T47D (cell line): Measurements from ENCODE around the gene GGCT.

Experiments
- DNase-seq, 2 experiments: peaks; one replicate each; pipeline versions ENCODE4 v3.0.0 to v3.0.0-alpha.2; 2011 to 2012; ENCODE audit warnings: low read depth in 1 of 2, low spot score in 1 of 2
- JUND ChIP-seq: IDR thresholded peaks from 2 replicates; pipeline ENCODE4 v1.6.1; 2012; ENCODE audit warnings: low read depth
- in situ Hi-C: cut with HindIII; loops from 2 replicates; pipeline ENCODE4 v1.10.0; 2016; ENCODE audit warnings: low sequenced_read_pairs, low pct_unique_long_range_greater_than_20kb

Gene GGCT

DNA sequence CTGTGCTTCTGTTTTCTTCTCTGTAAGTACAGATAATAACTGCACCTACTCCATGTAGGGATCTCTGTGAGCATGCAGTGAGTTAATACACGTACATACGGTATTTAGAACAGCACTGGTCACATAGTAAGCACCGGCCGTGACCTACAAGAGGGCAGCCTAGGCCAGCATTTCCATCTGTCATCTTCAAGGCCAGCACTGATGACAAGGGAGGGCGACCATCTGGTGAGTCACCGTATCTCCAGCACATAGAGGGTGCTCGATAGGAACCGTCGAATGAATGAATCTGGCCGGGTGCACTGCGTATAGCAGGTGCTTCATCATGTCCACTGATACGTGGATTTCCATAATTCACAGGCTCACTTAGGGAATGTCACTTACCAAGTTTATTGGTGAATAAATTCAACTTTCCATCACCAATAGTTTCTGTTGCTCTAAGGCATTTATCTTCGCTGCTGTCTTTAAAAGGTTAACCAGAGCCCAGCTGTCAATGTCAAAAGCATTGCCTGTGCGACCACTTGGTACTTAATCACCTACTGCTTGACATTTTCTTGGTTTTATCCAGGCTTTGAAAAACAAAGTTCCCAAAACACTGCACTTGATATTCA, 34.4 kb downstream of the GGCT start:
- DNase-seq: no peak
- in situ Hi-C loops: no loop called here

DNA sequence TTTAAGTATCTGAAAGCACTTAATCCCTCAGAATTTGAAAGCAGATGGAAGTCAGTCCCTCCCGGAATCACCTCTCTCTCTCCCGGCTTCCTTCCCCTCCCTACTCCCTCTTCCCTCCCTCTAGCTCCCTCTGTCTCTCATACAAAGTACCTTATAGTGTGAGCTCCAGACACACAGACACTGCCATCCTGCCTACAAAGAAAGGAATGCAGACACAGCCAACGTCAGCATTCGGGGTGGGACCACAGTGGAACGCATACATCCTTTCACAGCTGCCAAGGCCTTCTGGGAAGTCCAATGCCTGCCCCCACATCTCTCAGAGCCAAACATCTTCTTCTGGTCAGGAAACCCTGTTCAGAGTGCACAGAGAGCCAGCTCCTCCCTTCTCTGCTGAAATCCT, 35.3 kb downstream of the GGCT start:
- no peak for TF ChIP-seq JUND
- DNase-seq: peak; percentile 38 to 93

More for the DNA sequence above, 34.4 kb downstream of the GGCT start:
- no peak for TF ChIP-seq JUND

DNA sequence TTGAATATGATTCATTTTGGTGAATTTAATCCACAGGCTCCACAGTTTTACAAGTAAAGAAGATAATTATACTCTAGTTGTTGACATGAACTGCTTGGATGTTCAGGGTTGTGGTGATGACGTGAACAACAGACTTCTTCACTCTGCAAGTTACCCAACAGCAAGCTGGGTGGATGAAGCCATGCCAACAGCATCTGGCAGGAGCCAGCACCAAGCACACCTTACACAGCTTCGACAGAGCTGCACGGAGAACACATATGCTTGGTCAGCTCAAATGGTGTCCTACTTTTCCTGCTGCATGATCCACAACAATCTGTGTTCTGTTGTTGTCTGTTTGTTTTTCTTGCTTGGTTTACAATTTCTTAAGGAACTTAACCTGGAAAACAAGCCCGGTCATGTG, 35.8 kb downstream of the GGCT start:
- DNase-seq: no peak
- in situ Hi-C loops: no loop called here
- TF ChIP-seq JUND: no peak

More for the DNA sequence above, 35.3 kb downstream of the GGCT start:
- in situ Hi-C loops: no loop called here

DNA sequence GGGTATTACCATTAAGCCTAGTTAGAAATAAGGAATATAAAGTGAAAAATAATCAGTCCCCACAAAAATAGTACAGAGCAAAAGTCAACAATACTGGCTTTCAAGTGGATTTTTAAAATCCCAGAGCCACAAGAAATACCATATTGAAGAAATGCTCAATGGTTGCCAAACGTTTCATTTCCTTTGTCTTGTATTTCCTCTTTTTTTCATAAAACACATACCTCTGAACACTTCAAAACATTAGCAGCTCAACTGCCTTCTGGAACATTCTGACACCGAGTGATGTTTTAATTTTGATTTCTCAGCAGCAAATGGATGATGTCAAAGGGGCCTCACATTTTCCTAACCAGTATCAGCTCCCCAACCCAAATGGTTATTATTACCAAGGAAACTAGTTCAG, 36.6 kb downstream of the GGCT start:
- in situ Hi-C loops: no loop called here
- DNase-seq: no peak
- no peak for TF ChIP-seq JUND

DNA sequence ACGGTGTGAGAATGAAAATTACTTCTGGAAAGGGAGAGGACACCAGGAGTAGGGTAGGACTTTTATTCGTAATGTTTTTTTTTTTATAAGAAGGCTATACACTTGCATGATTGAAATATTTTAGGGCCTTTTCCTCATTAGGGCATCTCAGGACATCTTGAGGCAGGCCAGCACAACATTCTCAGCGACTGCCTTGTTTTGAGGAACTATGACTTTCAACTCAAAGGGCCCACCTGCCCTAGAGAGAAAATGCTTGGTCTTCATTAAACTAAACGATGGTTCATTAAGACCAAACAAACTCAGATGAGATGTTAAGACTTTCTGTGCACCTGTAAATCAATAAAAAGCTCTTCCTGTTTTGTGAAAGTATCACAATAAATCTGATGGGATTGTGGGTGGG, 37.4 kb downstream of the GGCT start:
- DNase-seq: no peak
- in situ Hi-C loops: no loop called here
- TF ChIP-seq JUND: no peak

DNA sequence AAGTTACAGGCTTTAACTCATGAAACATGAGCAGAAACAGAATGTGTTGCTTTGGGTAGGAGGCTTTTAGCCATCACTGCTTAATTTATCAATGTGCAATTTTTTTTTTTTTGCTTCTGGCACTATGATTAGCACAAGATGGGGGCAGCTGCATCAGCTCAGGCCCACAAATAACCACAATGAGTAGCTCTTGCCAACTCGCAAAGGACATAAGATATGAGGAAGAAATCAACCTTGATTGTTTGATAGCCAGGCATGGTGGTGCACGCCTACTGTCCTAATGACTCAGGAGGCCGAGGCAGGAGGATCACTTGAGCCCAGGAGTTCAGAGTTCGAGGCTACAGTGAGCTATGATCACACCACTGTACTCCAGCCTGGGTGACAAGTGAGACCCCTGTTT, 38.4 kb downstream of the GGCT start:
- no peak for TF ChIP-seq JUND
- DNase-seq: no peak
- in situ Hi-C loops: no loop called here

DNA sequence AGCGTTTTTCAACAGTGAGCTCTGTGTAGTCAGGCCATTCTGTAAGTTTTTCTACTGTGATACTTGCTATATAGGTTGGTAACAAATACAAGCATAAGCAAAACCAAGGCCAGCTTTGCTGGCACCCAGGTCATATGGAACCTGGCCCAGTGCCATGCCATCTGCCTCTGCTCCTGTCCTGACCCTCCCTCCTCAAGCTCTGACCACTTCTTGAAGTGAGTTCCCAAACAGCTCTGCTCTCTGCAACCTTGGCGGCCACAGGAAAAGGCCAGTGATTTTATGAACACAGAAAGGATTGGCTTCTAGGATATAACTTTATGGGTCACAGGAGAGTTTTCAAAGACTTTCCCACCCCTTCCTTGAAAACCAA, 38.8 kb downstream of the GGCT start:
- in situ Hi-C loops: no loop called here
- DNase-seq: peak in 1 of 2 experiments; percentile 41

DNA sequence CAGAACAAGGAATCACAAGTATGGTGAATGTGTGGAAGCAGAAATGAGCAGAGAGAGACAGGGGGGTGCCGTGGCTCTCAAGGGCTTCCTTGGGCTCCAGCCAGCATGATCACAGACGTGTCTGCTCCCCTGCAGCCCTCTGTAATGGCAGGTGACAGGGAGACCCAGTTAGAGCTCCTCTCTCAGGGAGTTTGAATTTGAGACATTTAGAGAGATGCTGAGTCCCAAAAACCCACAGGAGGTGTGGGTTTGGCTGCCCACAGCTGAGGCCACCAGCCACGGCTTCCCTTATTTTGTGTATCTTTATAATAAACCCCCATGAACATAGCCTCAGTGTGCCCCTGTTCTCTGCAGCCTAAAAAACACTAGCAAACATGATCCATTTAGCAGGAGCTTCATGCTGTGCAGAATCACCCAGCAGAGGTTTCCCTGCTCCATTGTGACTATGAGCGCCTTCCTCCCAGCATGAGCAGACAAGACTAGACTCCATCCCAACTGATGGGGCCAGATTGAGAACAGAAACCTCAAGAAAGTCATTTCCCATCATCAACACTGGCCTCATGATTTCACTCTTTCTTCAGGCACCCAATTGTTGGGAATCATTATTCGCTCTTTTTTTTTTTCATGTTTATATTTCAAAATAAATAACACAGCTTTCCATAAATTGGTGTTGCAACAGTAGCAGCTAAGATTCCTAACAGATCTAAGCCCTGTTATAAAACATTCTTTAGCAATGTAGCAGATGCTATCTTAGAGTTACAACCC, 39.4 kb downstream of the GGCT start:
- in situ Hi-C loops: no loop called here
- peak; percentile 46; the same call in 1 of the 2 replicates for TF ChIP-seq JUND
- peak in 1 of 2 experiments; percentile 25 for DNase-seq

More for the DNA sequence above, 38.8 kb downstream of the GGCT start:
- no peak for TF ChIP-seq JUND

DNA sequence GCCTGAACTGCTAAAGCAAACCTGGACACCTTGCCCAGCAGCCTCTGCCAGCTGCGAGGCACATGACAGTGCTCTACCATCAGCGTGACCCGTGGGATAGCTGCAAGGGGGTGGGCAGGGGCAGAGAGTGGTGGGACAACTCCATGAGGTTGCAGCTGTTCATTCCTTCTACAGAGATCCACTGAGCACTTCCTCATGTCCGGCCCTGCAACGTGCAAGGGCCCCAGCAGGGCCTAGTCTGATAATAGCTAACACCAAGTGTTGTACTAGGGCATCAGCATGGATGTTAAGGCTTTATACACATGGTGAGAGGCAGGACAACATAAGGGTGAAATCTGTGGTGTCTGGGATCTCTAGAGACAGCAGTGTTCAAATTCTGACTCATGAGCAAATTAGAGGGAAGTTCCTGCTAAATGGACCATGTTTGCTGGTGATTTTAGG, 40.4 kb downstream of the GGCT start:
- no peak for DNase-seq
- in situ Hi-C loops: no loop called here
- no peak for TF ChIP-seq JUND

DNA sequence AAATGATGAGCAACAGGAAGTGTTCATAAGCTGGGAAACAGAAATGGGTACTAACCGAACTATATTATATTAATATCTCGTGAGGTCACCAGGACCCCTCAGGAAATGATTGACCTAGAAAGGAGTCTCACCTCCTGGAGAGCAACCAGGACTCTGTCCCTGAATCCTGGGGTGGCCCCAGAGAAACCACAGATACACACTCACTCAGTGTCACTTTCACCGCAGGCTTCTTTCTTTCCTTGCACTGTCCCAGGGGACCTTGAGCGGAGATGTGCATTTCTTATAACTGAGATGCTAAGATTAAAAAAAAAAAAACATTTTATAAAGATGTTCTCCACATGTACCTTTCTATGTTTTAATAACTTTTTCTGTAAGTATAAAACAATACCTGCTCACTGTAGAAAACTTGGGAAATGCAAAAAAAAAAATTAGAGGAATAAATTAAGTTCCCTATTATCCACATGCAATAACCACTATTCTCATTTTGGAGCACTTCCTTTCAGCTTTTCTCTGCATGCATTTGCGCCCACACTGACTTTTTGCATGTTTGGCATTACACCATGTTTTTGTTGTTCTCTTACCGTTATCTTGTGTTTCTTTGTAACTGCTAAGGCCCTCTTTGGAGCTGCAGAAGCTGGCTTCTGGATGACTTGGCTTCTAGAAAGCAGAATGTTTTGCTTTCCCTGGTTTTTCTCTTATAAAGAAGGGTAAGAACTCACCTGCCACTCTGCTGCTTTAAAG, 41.1 kb downstream of the GGCT start:
- in situ Hi-C loops: no loop called here
- DNase-seq: no peak

DNA sequence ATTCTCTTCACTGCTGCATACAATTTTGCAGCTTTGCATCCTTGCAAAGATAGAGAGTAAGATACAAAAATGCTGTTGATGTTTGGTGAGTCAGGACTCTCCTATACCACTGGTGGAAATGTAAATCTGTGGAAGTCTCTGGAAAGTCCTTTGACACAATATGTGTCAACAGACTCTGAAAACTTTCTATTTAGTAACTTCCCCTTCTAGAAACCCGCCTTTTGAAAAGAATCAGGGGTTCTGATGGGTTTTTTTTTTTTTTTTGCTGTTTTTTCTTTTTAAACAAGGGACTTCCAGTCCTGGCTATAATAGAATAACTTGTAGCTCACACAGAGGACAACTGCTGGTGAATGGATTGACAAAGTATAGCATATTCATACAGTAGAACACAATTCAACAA, 42.5 kb downstream of the GGCT start:
- no peak for DNase-seq
- in situ Hi-C loops: no loop called here
- no peak for TF ChIP-seq JUND

More for the DNA sequence above, 41.1 kb downstream of the GGCT start:
- TF ChIP-seq JUND: no peak

DNA sequence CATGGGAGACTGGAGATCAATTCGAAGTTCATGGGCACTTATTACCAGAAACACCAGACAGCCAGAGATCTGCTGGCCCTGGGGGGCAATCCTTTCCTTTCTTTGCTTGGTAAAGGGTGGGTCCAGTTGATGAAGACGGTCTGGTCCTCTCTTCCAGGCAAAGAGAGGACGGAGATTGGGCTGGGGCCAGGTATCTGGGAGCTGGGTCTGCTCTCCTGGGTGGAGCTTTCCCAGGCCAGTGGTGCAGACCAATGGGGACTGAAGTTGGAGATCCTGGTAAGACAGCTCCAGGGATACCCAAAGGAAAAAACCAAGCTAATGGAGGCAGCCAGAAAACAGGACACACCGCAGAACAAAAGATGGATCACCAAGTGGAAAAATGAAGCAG, 44.4 kb downstream of the GGCT start:
- no peak for TF ChIP-seq JUND
- in situ Hi-C loops: no loop called here
- no peak for DNase-seq
